Esophagus muscularis mucosa (tissue), 4 donors: Measurements from ENCODE around the gene ABCC11. TPM values are rescaled to one million over a fixed set of nuclear protein-coding genes. Genes with fewer than 3 reads are reported as not detected.

Experiments used
- DNase-seq: peaks from one replicate; pipeline ENCODE4 v3.0.0-alpha.2; 2017; ENCODE audit errors: extremely low spot score
- H3K27ac ChIP-seq, 4 donors: fragments of 200-600 bp; sonication (generic); replicated peaks in 1 of 4; 1 replicate in 3 of 4; 2 replicates in 1 of 4; pipeline ENCODE4 v1.5.1; 2016 to 2019; ENCODE audit warnings: mild to moderate bottlenecking in 1 of 4
- H3K27me3 ChIP-seq, 4 donors: fragments of 200-600 bp; sonication (generic); one replicate each; pipeline versions ENCODE4 v1.5.1 to v1.6.0; 2016 to 2019
- H3K36me3 ChIP-seq, 4 donors: fragments of 200-600 bp; sonication (generic); one replicate each; pipeline ENCODE4 v1.5.1; 2016 to 2019
- H3K4me1 ChIP-seq, 4 donors: fragments of 200-600 bp; sonication (generic); one replicate each; pipeline ENCODE4 v1.5.1; 2016 to 2019
- H3K4me3 ChIP-seq, 4 donors: fragments of 200-600 bp; sonication (generic); 1 replicate in 2 of 4; 2 replicates in 2 of 4; pipeline ENCODE4 v1.5.1; 2016 to 2019; ENCODE audit warnings: mild to moderate bottlenecking in 4 of 4, moderate library complexity in 1 of 4
- H3K9me3 ChIP-seq, 4 donors: fragments of 200-600 bp; sonication (generic); 1 replicate in 3 of 4; 2 replicates in 1 of 4; pipeline ENCODE4 v1.5.1; 2016 to 2019
- CTCF ChIP-seq, 3 experiments: fragments of 200-600 bp in 2 of 3; fragments of 450-650 bp in 1 of 3; sonication (generic) in 2 of 3; IDR thresholded peaks; one replicate each; pipeline ENCODE4 v1.5.1; 2017 to 2019; ENCODE audit warnings: antibody characterized with exemption in 3 of 3, mild to moderate bottlenecking in 2 of 3, moderate library complexity in 1 of 3
- EP300 ChIP-seq: sonication (generic); formaldehyde crosslinking; IDR thresholded peaks from one replicate; pipeline ENCODE4 v1.6.1; 2017; ENCODE audit warnings: antibody characterized with exemption
- POLR2A ChIP-seq: fragments of 450-650 bp; IDR thresholded peaks from one replicate; pipeline ENCODE4 v1.6.1; 2017; ENCODE audit warnings: antibody characterized with exemption, moderate library complexity, mild to moderate bottlenecking, low read depth
- POLR2AphosphoS5 ChIP-seq, 2 donors: sonication (generic); formaldehyde crosslinking; IDR thresholded peaks; one replicate each; pipeline ENCODE4 v1.6.1; 2017; ENCODE audit warnings: antibody characterized with exemption in 2 of 2
- WGBS: methylation state at CpG from one replicate; pipeline ENCODE4 v1.1.5; 2018; 5-methylcytosine and 5-hydroxymethylcytosine counted together
- intact Hi-C: fragments of 100-400 bp; cut with DNase I; formaldehyde crosslinking; loops from one replicate; pipeline ENCODE4 v1.15.1; 2023
- total RNA-seq, 4 donors: library from RNA; depleted of rRNA; stranded (reverse); fragments of >200 nt; gene quantifications; one replicate each; pipeline versions ENCODE4 v1.1.0 to v1.2.1, GENCODE V29; 2016

Gene ABCC11
- total RNA-seq, 4 donors from 2014 or later, result not detected

DNA sequence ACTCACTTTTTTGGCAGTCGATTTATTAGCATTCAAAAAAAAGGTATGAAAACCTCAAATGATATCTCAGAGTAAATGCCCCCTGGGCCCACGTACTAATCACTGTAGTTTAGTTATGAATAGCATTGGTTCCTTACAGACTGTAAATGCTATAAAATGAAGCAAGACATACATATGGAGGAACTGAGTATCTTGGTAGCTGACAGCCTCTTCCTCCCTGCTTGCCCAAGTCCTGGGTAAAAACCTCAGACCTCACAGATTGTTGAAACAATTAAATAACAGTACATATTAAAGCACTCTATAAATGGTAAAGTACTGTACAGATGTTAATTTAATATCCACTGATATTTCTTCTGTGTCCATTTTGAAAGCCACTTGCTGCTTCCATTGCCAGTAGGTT is 33.2 kb upstream of the ABCC11 start:
- peaks cover 48 to 65% (median 55%) of the 10 kb centered on the region in 4 donors for H3K4me1 ChIP-seq
- no peak overlapping the region for H3K4me3 ChIP-seq
- WGBS, result 86% methylated on average over 2 of the region's 2 CpGs

GRCh38 chr16:48279199-48279598 is 31.9 kb upstream of the ABCC11 start:
- Histone ChIP-seq H3K27ac (peak overlapping the region in 1 of 4 donors; percentile 0), H3K9me3 (no peaks in the 10 kb centered on the region), H3K4me1 (peaks cover 50 to 68% (median 56%) of the 10 kb centered on the region in 4 donors), H3K27me3 (no peaks in the 10 kb centered on the region), H3K36me3 (peaks cover 0 to 7% (median 3%) of the 10 kb centered on the region in 4 donors), H3K4me3 (no peak overlapping the region)
- no peak for DNase-seq
- 69% methylated on average over 2 of the region's 2 CpGs for WGBS
- intact Hi-C loops, result no loop called here
- no peak for TF ChIP-seq POLR2AphosphoS5 (IDR thresholded peaks at IDR 0.05)

More for the DNA sequence above, 33.2 kb upstream of the ABCC11 start:
- H3K9me3 ChIP-seq, result no peaks in the 10 kb centered on the region
- H3K27me3 ChIP-seq, result no peaks in the 10 kb centered on the region
- TF ChIP-seq EP300, result no peak
- no peak for TF ChIP-seq CTCF (IDR thresholded peaks at IDR 0.05)
- TF ChIP-seq POLR2A, result no peak
- no peak for TF ChIP-seq POLR2AphosphoS5 (IDR thresholded peaks at IDR 0.05)
- intact Hi-C loops, result no loop called here
- H3K36me3 ChIP-seq, result peaks cover 0 to 13% (median 4%) of the 10 kb centered on the region in 4 donors
- no peak for DNase-seq
- no peak overlapping the region for H3K27ac ChIP-seq

- H3K27me3 ChIP-seq, result no peaks in the 10 kb centered on the region
- peak overlapping the region in 3 of 4 donors; percentile 59 to 71 (median 66) for H3K27ac ChIP-seq
- peaks cover 0 to 9% (median 4%) of the 10 kb centered on the region in 4 donors for H3K36me3 ChIP-seq
- no peaks in the 10 kb centered on the region for H3K9me3 ChIP-seq
- no peak for DNase-seq
- H3K4me3 ChIP-seq, result no peak overlapping the region
- TF ChIP-seq EP300 (no peak), POLR2AphosphoS5 (IDR thresholded peaks at IDR 0.05) (no peak)
- WGBS, result 81% methylated on average over 5 of the region's 5 CpGs
- intact Hi-C loops, result no loop called here
- H3K4me1 ChIP-seq, result peaks cover 40 to 61% (median 51%) of the 10 kb centered on the region in 4 donors
Measured at GRCh38 chr16:48277158-48277557, 29.8 kb upstream of the ABCC11 start.

GRCh38 chr16:48276102-48276501 is 28.8 kb upstream of the ABCC11 start:
- TF ChIP-seq POLR2A (no peak), POLR2AphosphoS5 (IDR thresholded peaks at IDR 0.05) (peak in 1 of 2 donors; percentile 17)
- no peak overlapping the region for H3K4me3 ChIP-seq
- peaks cover 0 to 12% (median 5%) of the 10 kb centered on the region in 4 donors for H3K36me3 ChIP-seq
- intact Hi-C loops, result no loop called here
- H3K4me1 ChIP-seq, result peaks cover 42 to 69% (median 57%) of the 10 kb centered on the region in 4 donors
- no peak for DNase-seq
- no peaks in the 10 kb centered on the region for H3K9me3 ChIP-seq
- peak overlapping the region; percentile 36 to 71 (median 62) for H3K27ac ChIP-seq
- 40% methylated on average over 4 of the region's 4 CpGs for WGBS
- no peaks in the 10 kb centered on the region for H3K27me3 ChIP-seq

DNA sequence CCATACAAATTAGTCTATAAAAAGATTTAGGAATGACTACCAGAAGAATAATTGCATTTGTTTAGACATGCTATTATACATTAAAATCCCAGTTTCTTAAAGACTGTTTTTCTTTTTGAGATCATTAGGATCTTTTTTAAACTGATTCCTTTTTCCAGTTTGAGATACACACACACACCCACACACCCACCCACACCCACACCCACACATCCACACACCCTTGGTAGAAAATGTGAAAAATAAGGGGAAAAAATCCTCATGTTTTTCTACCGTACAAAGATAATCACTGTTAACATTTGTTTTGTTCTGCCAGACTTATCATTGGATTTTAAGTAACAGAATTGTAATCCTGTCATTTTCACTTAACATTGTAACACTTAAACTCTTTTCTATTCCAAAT is 27.1 kb upstream of the ABCC11 start:
- Histone ChIP-seq H3K36me3 (peaks cover 0 to 26% (median 18%) of the 10 kb centered on the region in 4 donors), H3K4me3 (no peak overlapping the region), H3K27ac (no peak overlapping the region), H3K9me3 (no peaks in the 10 kb centered on the region), H3K4me1 (peaks cover 31 to 59% (median 47%) of the 10 kb centered on the region in 4 donors), H3K27me3 (no peaks in the 10 kb centered on the region)
- no peak for DNase-seq
- 94% methylated on average over 1 of the region's 1 CpG for WGBS
- intact Hi-C loops, result no loop called here
- TF ChIP-seq POLR2A (no peak), EP300 (no peak), POLR2AphosphoS5 (IDR thresholded peaks at IDR 0.05) (no peak), CTCF (IDR thresholded peaks at IDR 0.05) (no peak)

- H3K4me3 ChIP-seq, result peak overlapping the region in 2 of 4 donors; percentile 14 to 17
- H3K9me3 ChIP-seq, result no peaks in the 10 kb centered on the region
- H3K4me1 ChIP-seq, result peaks cover 21 to 47% (median 44%) of the 10 kb centered on the region in 4 donors
- TF ChIP-seq POLR2AphosphoS5 (IDR thresholded peaks at IDR 0.05), result peak; percentile 38 to 63
- TF ChIP-seq POLR2A, result no peak
- intact Hi-C loops, result no loop called here
- WGBS, result 67% methylated on average over 8 of the region's 8 CpGs
- H3K27me3 ChIP-seq, result no peaks in the 10 kb centered on the region
- H3K36me3 ChIP-seq, result peaks cover 0 to 28% (median 18%) of the 10 kb centered on the region in 4 donors
- peak overlapping the region; percentile 21 to 63 (median 48) for H3K27ac ChIP-seq
- no peak for DNase-seq
Measured at GRCh38 chr16:48272837-48273421, 25.6 kb upstream of the ABCC11 start.
